ENCODE results near the gene NT5DC4.

NT5DC4 gene

DNA sequence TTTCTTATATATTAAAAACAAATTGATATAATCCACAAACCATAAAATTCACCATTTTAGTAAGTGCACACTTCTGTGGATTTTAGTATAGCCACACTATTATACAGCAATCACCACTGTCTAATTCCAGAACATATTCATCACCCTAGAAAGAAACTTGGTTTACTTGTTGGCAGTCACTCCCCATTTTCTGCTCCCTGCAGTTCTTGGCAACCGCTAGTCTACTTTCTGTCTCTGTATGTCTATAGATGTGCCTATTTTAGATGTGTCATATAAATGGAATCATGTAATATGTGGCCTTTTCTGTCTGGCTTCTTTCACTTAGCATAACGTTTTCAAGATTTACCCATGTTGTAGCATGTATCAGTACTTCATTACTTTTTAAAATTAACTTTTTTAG, 37.9 kb downstream of the NT5DC4 start:
- TF ChIP-seq, protein P1, sequence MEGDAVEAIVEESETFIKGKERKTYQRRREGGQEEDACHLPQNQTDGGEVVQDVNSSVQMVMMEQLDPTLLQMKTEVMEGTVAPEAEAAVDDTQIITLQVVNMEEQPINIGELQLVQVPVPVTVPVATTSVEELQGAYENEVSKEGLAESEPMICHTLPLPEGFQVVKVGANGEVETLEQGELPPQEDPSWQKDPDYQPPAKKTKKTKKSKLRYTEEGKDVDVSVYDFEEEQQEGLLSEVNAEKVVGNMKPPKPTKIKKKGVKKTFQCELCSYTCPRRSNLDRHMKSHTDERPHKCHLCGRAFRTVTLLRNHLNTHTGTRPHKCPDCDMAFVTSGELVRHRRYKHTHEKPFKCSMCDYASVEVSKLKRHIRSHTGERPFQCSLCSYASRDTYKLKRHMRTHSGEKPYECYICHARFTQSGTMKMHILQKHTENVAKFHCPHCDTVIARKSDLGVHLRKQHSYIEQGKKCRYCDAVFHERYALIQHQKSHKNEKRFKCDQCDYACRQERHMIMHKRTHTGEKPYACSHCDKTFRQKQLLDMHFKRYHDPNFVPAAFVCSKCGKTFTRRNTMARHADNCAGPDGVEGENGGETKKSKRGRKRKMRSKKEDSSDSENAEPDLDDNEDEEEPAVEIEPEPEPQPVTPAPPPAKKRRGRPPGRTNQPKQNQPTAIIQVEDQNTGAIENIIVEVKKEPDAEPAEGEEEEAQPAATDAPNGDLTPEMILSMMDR (IDR thresholded peaks at IDR 0.05; ENCODE audit: extremely low read depth, missing control alignments): no peak
- no peak for DNase-seq (ENCODE audit: low spot score)

- DNase-seq (ENCODE audit: low spot score): no peak
- TF ChIP-seq, protein P1 (IDR thresholded peaks at IDR 0.05; ENCODE audit: extremely low read depth, missing control alignments): no peak
These were observed 39.3 kb downstream of the NT5DC4 start for GRCh38 chr2:112760149-112760548.

DNA sequence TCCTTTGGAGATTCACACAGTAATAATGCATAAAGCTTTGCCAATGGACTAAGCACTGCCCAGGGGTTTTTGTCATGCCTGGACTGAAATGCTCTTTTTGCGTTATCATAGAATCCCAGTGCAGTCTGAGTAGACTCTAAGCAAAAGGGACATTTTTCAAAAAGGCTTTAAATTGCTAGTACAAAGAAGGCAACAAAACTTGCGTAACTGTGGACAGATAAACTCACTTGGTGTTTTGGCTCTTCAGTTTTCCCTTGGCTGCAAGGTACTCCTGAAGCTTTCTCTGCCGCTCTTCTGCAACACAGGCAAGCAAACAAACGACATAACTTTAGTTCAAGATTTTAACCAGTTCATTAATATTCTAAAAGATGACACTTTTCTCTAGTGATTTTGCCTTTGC, 41.5 kb downstream of the NT5DC4 start:
- TF ChIP-seq, protein P1 (IDR thresholded peaks at IDR 0.05; ENCODE audit: extremely low read depth, missing control alignments): no peak
- no peak for DNase-seq (ENCODE audit: low spot score)

DNA sequence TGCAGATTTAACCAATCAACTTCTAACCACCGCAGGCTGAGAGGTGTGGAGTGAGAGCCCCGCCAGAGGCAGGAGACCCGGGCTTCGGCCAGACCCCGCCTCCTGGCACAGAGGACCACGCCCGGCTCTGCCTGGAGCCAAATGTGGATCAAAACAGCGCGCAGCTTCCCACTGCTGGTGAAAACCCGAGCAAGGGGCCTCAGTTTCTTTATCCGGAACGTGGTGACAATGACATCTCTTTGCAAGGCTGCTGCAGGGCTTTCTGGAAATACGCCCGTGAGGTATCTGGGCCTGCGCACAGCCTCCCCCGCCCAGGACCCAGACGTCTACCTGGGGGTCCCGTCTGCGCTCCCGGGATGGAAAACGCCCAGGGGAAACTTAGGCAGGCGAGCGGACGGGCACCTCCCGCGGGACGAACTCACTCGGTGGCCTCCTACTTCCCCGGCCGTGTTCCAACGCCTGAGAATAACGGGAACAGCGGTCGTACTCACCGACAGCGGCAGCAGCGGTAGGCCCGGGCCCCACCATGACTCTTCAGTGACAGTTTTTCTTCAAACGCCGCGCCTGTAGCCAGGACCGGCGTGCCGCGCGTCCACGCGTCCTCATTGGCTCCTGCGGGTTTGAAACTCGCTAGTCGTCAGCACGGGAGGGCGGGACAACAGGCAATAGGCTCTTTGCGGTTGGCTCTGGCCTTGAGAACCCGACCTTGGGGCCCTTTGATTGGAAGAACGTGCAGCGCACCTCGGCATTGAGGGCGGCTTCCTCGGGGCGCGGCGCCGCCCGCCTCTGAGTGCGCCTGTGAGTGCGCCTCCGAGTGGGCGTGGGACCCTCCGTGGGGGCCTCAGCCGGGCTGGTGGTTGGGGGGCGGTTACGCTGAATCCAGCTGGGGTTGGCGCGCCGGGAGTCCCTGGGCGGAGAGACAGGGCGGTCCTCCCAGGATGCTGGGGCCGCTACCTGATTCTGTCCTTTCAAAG, 43.5 kb downstream of the NT5DC4 start, which contains the start of gene CKAP2L:
Gene CKAP2L, minus strand, starts transcription at position 539 of the 974 bp plus-strand sequence. Its CDS starts 11 bp downstream, at position 528.
- TF ChIP-seq, protein P1 (IDR thresholded peaks at IDR 0.05; ENCODE audit: extremely low read depth, missing control alignments): no peak
- peak; percentile 96 for DNase-seq (ENCODE audit: low spot score)

DNA sequence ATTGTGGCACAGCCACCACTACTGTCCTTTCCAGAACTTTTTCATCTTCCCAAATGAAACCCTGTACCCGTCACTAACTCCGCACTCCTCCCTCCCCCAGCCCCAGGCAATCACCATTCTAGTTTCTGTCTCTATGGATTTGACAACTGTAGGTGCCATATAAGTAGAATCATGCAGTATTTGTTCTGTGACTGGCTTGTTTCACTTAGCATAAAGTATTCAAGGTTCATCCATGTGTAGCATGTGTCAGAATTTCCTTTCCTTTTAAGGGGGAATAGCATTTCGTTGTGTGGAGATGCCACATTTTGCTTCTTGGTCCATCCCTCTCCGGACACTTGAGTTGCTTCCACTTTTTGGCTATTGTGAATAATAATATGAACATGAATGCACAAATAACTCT, 44.4 kb downstream of the NT5DC4 start:
- DNase-seq (ENCODE audit: low spot score): no peak
- TF ChIP-seq, protein P1 (IDR thresholded peaks at IDR 0.05; ENCODE audit: extremely low read depth, missing control alignments): no peak

DNA sequence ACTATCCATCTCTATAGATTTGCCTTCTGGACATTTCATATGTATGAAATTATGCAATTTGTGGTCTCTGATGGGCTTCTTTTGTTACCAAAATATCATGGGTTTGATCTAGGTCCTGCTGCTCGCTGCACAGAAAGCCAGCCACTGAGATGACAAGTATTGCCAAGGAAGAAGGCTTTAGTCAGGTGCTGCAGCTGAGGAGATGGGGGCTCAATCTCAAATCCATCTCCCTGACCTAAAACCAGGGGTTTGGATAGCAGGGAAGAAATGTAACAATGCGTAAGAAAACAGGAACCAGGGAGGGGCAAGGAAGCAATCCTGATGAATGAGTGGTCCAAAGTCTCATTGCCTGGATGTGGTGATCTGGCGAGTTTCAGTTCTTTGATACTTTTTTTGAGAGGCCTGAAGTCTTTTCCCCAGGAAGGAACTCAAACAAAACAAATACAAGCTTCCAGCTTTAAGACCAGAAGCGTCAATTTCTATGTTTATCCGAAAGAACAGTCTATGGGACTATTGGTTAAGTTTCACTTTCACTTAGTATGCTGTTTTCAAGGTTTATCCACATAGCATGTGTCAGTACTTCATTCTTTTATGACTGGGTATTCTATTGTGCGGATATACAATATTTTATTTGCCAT, 47.0 kb downstream of the NT5DC4 start:
- DNase-seq (ENCODE audit: low spot score): no peak
- TF ChIP-seq, protein P1 (IDR thresholded peaks at IDR 0.05; ENCODE audit: extremely low read depth, missing control alignments): no peak

DNA sequence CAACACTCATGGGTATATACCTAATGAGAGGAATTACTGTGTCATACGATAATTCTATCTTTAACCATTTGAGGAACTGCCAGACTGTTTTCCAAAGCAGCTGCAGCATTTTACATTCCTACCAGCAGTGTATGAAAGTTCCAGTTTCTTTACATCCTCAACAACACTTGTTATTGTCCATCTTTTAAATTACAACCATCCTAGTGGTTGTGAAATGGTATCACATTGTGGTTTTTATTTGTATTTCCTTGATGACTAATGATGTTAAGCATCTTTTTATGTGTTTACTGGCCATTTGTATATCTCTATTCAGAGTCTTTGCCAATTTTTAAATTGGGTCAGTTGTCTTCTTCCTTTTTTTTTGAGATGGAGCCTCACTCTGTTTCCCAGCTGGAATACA, 47.6 kb downstream of the NT5DC4 start:
- no peak for DNase-seq (ENCODE audit: low spot score)
- TF ChIP-seq, protein P1 (IDR thresholded peaks at IDR 0.05; ENCODE audit: extremely low read depth, missing control alignments): no peak
